ENCODE results near the gene CDKAL1. TPM values are rescaled to one million over a fixed set of nuclear protein-coding genes. Genes with fewer than 3 reads are reported as not detected.

The CDKAL1 gene
- total and polyA plus RNA-seq, 2 of the 8 experiments (the other 6 are each of a cell fraction or from before 2014, with no cell fraction given), result 8.4 to 24.6 TPM

- Histone ChIP-seq H2BK15ac (ENCODE audit: low read length) (no peak overlapping the region), H3K4me3 (ENCODE audit: extremely low read depth in 1 of 4, insufficient read depth in 2 of 4, low read depth in 3 of 4, low read length in 4 of 4) (no peak overlapping the region), H3K79me1 (ENCODE audit: low read depth, low read length) (no peaks in the 10 kb centered on the region), H2AK5ac (ENCODE audit: low read depth, low read length) (no peak overlapping the region), H3K23me2 (ENCODE audit: low read depth, low read length) (no peaks in the 10 kb centered on the region), H3K56ac (replicated peaks; ENCODE audit: insufficient read length, low read depth, low read length) (no peak overlapping the region), H3K4ac (replicated peaks; ENCODE audit: insufficient read length, low read depth, low read length) (no peak overlapping the region), H3K27me3 (replicated peaks in 1 of 4; ENCODE audit: control insufficient read depth in 3 of 4, extremely low read depth in 1 of 4, insufficient read depth in 3 of 4, low read length in 3 of 4) (no peaks in the 10 kb centered on the region), H2BK5ac (ENCODE audit: low read depth, low read length) (no peak overlapping the region), H3K23ac (ENCODE audit: insufficient read length) (no peak overlapping the region), H4K91ac (replicated peaks; ENCODE audit: insufficient read length, low read length) (no peak overlapping the region), H3K4me2 (ENCODE audit: insufficient read depth in 1 of 2, low read depth in 2 of 2, low read length in 2 of 2) (no peak overlapping the region), H2BK12ac (ENCODE audit: low read depth, low read length) (no peak overlapping the region), H2BK20ac (ENCODE audit: low read length) (no peak overlapping the region), H3K27ac (ENCODE audit: low read depth, low read length) (no peak overlapping the region), H2AFZ (ENCODE audit: low read length) (no peak overlapping the region), H3K14ac (ENCODE audit: insufficient read length) (no peak overlapping the region), H3K18ac (ENCODE audit: extremely low read depth, low read length) (no peak overlapping the region), H3K4me1 (replicated peaks in 1 of 4; ENCODE audit: control insufficient read depth in 3 of 4, insufficient read depth in 4 of 4, low read length in 3 of 4) (peaks cover 0 to 7% (median 0%) of the 10 kb centered on the region in 4 experiments; a peak in 1 of 7 replicates), H3K9me3 (ENCODE audit: insufficient read depth in 2 of 2, low read depth in 1 of 2, low read length in 1 of 2) (no peaks in the 10 kb centered on the region), H2BK120ac (replicated peaks; ENCODE audit: low read depth, low read length) (no peak overlapping the region), H3K9ac (replicated peaks in 1 of 4; ENCODE audit: extremely low read depth in 1 of 4, low read depth in 3 of 4, low read length in 3 of 4) (no peak overlapping the region), H3K79me2 (ENCODE audit: control insufficient read depth in 1 of 2, insufficient read depth in 2 of 2, low read length in 2 of 2) (no peaks in the 10 kb centered on the region), H4K8ac (ENCODE audit: extremely low read depth, insufficient read depth, low read length) (no peak overlapping the region), H4K5ac (ENCODE audit: insufficient read length, low read depth, low read length) (no peak overlapping the region), H4K20me1 (replicated peaks in 1 of 2; ENCODE audit: control insufficient read depth in 1 of 2, insufficient read depth in 2 of 2, low read length in 2 of 2) (no peaks in the 10 kb centered on the region), H3K36me3 (ENCODE audit: control insufficient read depth in 2 of 4, insufficient read depth in 4 of 4, low read length in 3 of 4) (no peaks in the 10 kb centered on the region)
- TF ChIP-seq RNF2 (IDR thresholded peaks at IDR 0.05; ENCODE audit: borderline replicate concordance, low read depth, low read length, missing control alignments, poor library complexity, severe bottlenecking), result no peak
- no peak for TF ChIP-seq KDM4A (IDR thresholded peaks at IDR 0.05; ENCODE audit: low read depth, low read length, severe bottlenecking)
- no peak for TF ChIP-seq ASH2L (IDR thresholded peaks at IDR 0.05; ENCODE audit: low read length)
- no peak for TF ChIP-seq YY1 (IDR thresholded peaks at IDR 0.05; ENCODE audit: low read depth, low read length)
- TF ChIP-seq TCF12 (IDR thresholded peaks at IDR 0.05; ENCODE audit: low read depth, low read length), result no peak
- no peak for TF ChIP-seq POU5F1 (IDR thresholded peaks at IDR 0.05; ENCODE audit: low read depth, low read length)
- TF ChIP-seq CEBPB (IDR thresholded peaks at IDR 0.05; ENCODE audit: low read depth, low read length), result no peak
- no peak for TF ChIP-seq EZH2 (IDR thresholded peaks at IDR 0.05; ENCODE audit: low read depth, low read length, severe bottlenecking)
- no peak for TF ChIP-seq ATF3 (IDR thresholded peaks at IDR 0.05; ENCODE audit: insufficient read depth, low read depth, low read length)
- WGBS, 2 experiments (ENCODE audit: extremely low coverage in 1 of 2, insufficient coverage in 1 of 2, insufficient read length in 1 of 2, insufficient replicate concordance in 2 of 2, low coverage in 1 of 2, low lambda C conversion rate in 2 of 2, missing lambda C conversion rate in 1 of 2), result 81% methylated on average over 3 of the region's 3 CpGs; no CpG with 5 or more reads in 1 of the 2 experiments
- ChIA-PET POLR2A (ENCODE audit: partially characterized antibody) (no interaction called here), CTCF (ENCODE audit: partially characterized antibody) (interaction anchor here (0.7 kb wide), 1 partner anchor 10 kb away, joined by 4 read pairs; no protein-coding TSS in a partner anchor)
- no peak for DNase-seq (ENCODE audit: low read depth in 1 of 2, low spot score in 2 of 2)
- no peak for FAIRE-seq
Observed at GRCh38 chr6:21116736-21117135, 582.5 kb downstream of the CDKAL1 start.

All from H1 (cell line).